Esophagus squamous epithelium (tissue), 4 donors: ENCODE data around the gene CHD2.

Source experiments
- POLR2A ChIP-seq, 4 donors: fragments of 450-650 bp; IDR thresholded peaks; one replicate each; pipeline ENCODE4 v1.6.1; 2017; ENCODE audit warnings: antibody characterized with exemption in 4 of 4, mild to moderate bottlenecking in 4 of 4, moderate library complexity in 3 of 4
- TF ChIP-seq, protein P1 (sequence below), 6 experiments: fragments of 450-650 bp in 4 of 6; fragments of 200-600 bp in 2 of 6; sonication (generic) in 2 of 6; IDR thresholded peaks; one replicate each; pipeline ENCODE4 v1.5.1; 2016 to 2019; ENCODE audit warnings: antibody characterized with exemption in 6 of 6, mild to moderate bottlenecking in 4 of 6, moderate library complexity in 4 of 6

DNA sequence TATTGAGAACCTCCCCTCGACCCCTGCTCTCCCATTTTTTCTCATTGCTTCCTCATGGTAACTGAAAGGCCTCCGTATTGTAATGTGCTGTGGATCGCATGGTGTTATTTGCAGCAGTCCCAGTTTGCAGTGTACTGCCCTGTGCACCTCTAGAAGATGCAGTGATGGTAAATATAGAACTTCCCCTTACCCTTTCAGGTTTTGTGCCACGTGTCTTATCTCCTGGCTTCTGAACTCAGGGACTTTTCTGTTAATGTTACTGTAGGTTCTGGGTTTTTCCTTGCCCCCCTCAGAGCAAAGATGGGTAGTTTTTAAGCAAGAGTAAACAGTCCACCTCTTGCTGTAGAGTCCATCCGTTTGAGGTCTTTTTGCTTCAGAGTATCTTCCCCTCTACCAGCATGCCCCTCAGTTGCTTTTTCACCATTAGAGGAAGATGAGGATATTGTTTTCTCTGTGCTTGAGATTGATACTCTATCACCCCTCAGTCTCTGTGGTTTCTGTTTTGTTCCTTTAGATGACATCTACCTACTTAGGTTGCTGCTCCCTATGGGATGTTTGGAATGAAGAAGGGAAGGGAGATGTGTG lies 22.4 kb downstream of the CHD2 start:
- TF ChIP-seq, protein P1, sequence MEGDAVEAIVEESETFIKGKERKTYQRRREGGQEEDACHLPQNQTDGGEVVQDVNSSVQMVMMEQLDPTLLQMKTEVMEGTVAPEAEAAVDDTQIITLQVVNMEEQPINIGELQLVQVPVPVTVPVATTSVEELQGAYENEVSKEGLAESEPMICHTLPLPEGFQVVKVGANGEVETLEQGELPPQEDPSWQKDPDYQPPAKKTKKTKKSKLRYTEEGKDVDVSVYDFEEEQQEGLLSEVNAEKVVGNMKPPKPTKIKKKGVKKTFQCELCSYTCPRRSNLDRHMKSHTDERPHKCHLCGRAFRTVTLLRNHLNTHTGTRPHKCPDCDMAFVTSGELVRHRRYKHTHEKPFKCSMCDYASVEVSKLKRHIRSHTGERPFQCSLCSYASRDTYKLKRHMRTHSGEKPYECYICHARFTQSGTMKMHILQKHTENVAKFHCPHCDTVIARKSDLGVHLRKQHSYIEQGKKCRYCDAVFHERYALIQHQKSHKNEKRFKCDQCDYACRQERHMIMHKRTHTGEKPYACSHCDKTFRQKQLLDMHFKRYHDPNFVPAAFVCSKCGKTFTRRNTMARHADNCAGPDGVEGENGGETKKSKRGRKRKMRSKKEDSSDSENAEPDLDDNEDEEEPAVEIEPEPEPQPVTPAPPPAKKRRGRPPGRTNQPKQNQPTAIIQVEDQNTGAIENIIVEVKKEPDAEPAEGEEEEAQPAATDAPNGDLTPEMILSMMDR (IDR thresholded peaks at IDR 0.05): no peak
- no peak for TF ChIP-seq POLR2A (IDR thresholded peaks at IDR 0.05)
